Measurements from ENCODE around the gene RPL7A. TPM values are rescaled to one million over a fixed set of nuclear protein-coding genes. Genes with fewer than 3 reads are reported as not detected.

The RPL7A gene
- total RNA-seq, 1 donor from 2014 or later, result 1,196 TPM

DNA sequence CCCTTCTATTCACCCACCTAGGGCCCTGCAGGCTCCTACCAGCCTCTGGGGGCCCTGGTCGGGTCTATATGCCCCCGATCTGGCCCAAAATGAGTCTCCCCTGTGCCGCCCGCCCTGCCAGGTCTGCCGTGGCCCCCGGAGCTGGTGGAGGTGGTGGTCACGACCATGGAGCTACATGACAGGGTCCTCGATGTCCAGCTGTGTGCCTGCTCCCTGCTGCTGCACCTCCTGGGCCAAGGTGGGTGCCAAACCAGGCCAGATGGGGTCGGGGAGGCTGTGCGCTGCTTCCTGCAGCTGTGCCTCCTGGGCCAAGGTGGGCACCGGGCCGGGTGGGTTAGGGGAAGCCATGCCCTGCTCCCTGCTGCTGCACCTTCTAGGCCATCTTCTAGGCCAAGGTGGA is 52.3 kb downstream of the RPL7A start:
- no peak for ATAC-seq
- DNase-seq (ENCODE audit: low spot score), result no peak
- intact Hi-C loops (cut with DNase I), result no loop called here

Other genes starting within 250 kb of the RPL7A start
- 59.7 TPM for gene RALGDS, start 227.0 kb upstream of the RPL7A start, total RNA-seq
- 23.2 TPM for gene GBGT1, start 184.3 kb upstream of the RPL7A start, total RNA-seq
- gene OBP2B, start 139.0 kb upstream of the RPL7A start, total RNA-seq, result not detected
- gene ABO, start 73.0 kb upstream of the RPL7A start, total RNA-seq, result 10.9 TPM
- gene SURF6, start 12.0 kb upstream of the RPL7A start, total RNA-seq, result 17.3 TPM
- 36.2 TPM for gene MED22, start 87 bp upstream of the RPL7A start, total RNA-seq
- gene SURF1, start 8.3 kb downstream of the RPL7A start, total RNA-seq, result 40.9 TPM
- gene SURF2, start 8.3 kb downstream of the RPL7A start, total RNA-seq, result 13.6 TPM
- 91.3 TPM for gene SURF4, start 27.8 kb downstream of the RPL7A start, total RNA-seq
- gene STKLD1, start 28.1 kb downstream of the RPL7A start, total RNA-seq, result 2.6 TPM
- 23.8 TPM for gene REXO4, start 69.8 kb downstream of the RPL7A start, total RNA-seq
- gene ADAMTS13, start 74.1 kb downstream of the RPL7A start, total RNA-seq, result 4.6 TPM
- 10.1 TPM for gene CACFD1, start 111.8 kb downstream of the RPL7A start, total RNA-seq
- 3.3 TPM for gene SLC2A6, start 130.9 kb downstream of the RPL7A start, total RNA-seq
- not detected for gene MYMK, start 176.7 kb downstream of the RPL7A start, total RNA-seq
- 22.3 TPM for gene ADAMTSL2, start 186.5 kb downstream of the RPL7A start, total RNA-seq

Data from sciatic nerve (tissue), 2 donors.